ENCODE results near the gene UCN3. TPM values are rescaled to one million over a fixed set of nuclear protein-coding genes. Genes with fewer than 3 reads are reported as not detected.
"Not testable (repeated sequence)": the region's sequence is repeated elsewhere in the genome, so short reads cannot be mapped to it uniquely, and the experiment has no call there.

Gene UCN3
- total RNA-seq, 1 donor from 2014 or later, result not detected

GRCh38 chr10:5399332-5399731, 34.6 kb downstream of the UCN3 start:
- no peaks in the 10 kb centered on the region for H3K4me1 ChIP-seq
- TF ChIP-seq CTCF (IDR thresholded peaks at IDR 0.05), result no peak
- no peak overlapping the region for H3K27ac ChIP-seq
- no peak for DNase-seq (ENCODE audit: low spot score in 2 of 2)
- intact Hi-C loops (cut with DNase I), result no loop called here
- H3K36me3 ChIP-seq, result no peaks in the 10 kb centered on the region
- H3K4me3 ChIP-seq, result no peak overlapping the region
- H3K9me3 ChIP-seq, result no peaks in the 10 kb centered on the region
- H3K27me3 ChIP-seq, result no peaks in the 10 kb centered on the region

GRCh38 chr10:5400468-5401240, 35.9 kb downstream of the UCN3 start:
- DNase-seq (ENCODE audit: low spot score in 2 of 2), result no peak
- intact Hi-C loops (cut with DNase I), result no loop called here
- Histone ChIP-seq H3K4me1 (no peaks in the 10 kb centered on the region), H3K27me3 (no peaks in the 10 kb centered on the region), H3K9me3 (no peaks in the 10 kb centered on the region), H3K36me3 (no peaks in the 10 kb centered on the region), H3K27ac (no peak overlapping the region), H3K4me3 (no peak overlapping the region)
- TF ChIP-seq CTCF (IDR thresholded peaks at IDR 0.05), result no peak

DNA sequence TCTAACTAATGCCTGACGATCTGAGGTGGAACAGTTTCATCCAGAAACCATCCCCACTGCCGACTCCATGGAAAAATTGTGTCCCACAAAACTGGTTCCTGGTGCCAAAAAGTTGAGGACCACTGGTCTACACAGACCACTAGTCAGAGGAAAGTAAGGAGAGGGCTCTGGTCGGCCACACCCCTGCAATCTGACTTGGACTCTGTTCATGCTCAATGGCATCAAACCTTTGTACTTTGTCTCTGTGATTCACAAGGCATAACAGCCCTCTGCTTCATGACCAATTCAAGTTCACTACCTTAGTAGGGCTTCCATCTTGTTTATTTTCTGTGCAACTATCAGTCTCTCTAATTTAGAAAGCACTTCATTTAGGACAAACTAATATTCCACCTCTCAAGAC, 38.0 kb downstream of the UCN3 start:
- DNase-seq (ENCODE audit: low spot score in 2 of 2), result no peak
- intact Hi-C loops (cut with DNase I), result no loop called here
- no peaks in the 10 kb centered on the region for H3K9me3 ChIP-seq
- H3K4me3 ChIP-seq, result no peak overlapping the region
- no peak overlapping the region for H3K27ac ChIP-seq
- TF ChIP-seq CTCF (IDR thresholded peaks at IDR 0.05), result no peak
- no peaks in the 10 kb centered on the region for H3K36me3 ChIP-seq
- H3K4me1 ChIP-seq, result no peaks in the 10 kb centered on the region
- no peaks in the 10 kb centered on the region for H3K27me3 ChIP-seq

GRCh38 chr10:5404208-5405041, 39.7 kb downstream of the UCN3 start, which contains the start of gene TUBAL3:
TSS of gene TUBAL3 (minus strand) at chr10:5404828. CDS start at chr10:5404792, 36 bp downstream.
- intact Hi-C loops (cut with DNase I), result no loop called here
- H3K27ac ChIP-seq, result no peak within 1 kb of the TSS
- no peak for TF ChIP-seq CTCF (IDR thresholded peaks at IDR 0.05)

GRCh38 chr10:5406918-5407317, 42.2 kb downstream of the UCN3 start:
- intact Hi-C loops (cut with DNase I), result no loop called here
- Histone ChIP-seq H3K36me3 (no peaks in the 10 kb centered on the region), H3K4me3 (no peak overlapping the region), H3K9me3 (no peaks in the 10 kb centered on the region), H3K4me1 (no peaks in the 10 kb centered on the region), H3K27me3 (no peaks in the 10 kb centered on the region), H3K27ac (no peak overlapping the region)
- no peak for TF ChIP-seq CTCF (IDR thresholded peaks at IDR 0.05)
- no peak for DNase-seq (ENCODE audit: low spot score in 2 of 2)

More at GRCh38 chr10:5404208-5405041, 39.7 kb downstream of the UCN3 start, which contains the start of gene TUBAL3:
- Histone ChIP-seq H3K27me3 (no peaks in the 10 kb centered on the region), H3K4me1 (no peaks in the 10 kb centered on the region), H3K9me3 (no peaks in the 10 kb centered on the region), H3K4me3 (no peak within 1 kb of the TSS), H3K36me3 (no peaks in the 10 kb centered on the region)
- no peak for DNase-seq (ENCODE audit: low spot score in 2 of 2)

DNA sequence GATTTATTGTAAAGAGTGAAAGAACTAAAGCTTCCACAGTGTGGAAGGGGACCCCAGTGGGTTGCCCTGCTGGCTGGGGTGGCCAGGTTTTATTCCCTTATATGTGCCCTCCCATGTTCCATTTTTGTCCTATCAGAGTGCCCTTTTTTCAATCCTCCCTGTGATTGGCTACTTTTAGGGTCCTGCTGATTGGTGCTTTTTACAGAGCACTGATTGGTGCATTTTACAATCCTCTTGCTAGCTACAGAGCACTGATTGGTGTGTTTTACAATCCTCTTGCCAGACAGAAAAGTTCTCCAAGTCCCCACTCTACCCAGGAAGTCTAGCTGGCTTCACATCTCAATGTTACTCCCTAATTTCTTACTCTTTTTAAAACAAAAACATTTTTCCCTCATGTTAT, 46.0 kb downstream of the UCN3 start:
- H3K36me3 ChIP-seq, result not testable (repeated sequence)

More for the DNA sequence above, 46.0 kb downstream of the UCN3 start:
- H3K4me3 ChIP-seq; H3K9me3 ChIP-seq; H3K27ac ChIP-seq; H3K27me3 ChIP-seq; DNase-seq (ENCODE audit: low spot score in 2 of 2); H3K4me1 ChIP-seq: not testable (repeated sequence)
- intact Hi-C loops (cut with DNase I), result loop anchor here (5.0 kb wide), 1 partner anchor 37 kb away; no protein-coding TSS in a partner anchor

All from ascending aorta (tissue), 2 donors.